HepG2 (cell line): Measurements from ENCODE around the gene NOP9. TPM values are rescaled to one million over a fixed set of nuclear protein-coding genes. Genes with fewer than 3 reads are reported as not detected.

Experiments
- ATF1 ChIP-seq: IDR thresholded peaks from 2 replicates; pipeline ENCODE4 v1.6.1; 2016; ENCODE audit warnings: mild to moderate bottlenecking, control low read depth
- ATF7-NPFF ChIP-seq: sonication (generic); formaldehyde crosslinking; IDR thresholded peaks from 2 replicates; pipeline ENCODE4 v1.8.1; 2023; ENCODE audit warnings: mild to moderate bottlenecking, low read depth, missing genetic modification reagents, moderate library complexity
- GABPA ChIP-seq, 2 experiments: IDR thresholded peaks; 2 replicates each; pipeline ENCODE4 v1.6.1; 2011 to 2016; ENCODE audit warnings: low read depth in 2 of 2, low read length in 1 of 2, missing biosample characterization in 1 of 2, missing genetic modification characterization in 1 of 2
- IRX3 ChIP-seq: sonication (generic); formaldehyde crosslinking; IDR thresholded peaks from 2 replicates; pipeline ENCODE4 v1.8.1; 2023; ENCODE audit warnings: mild to moderate bottlenecking, low read depth, missing genetic modification reagents, borderline replicate concordance
- KDM2A ChIP-seq: sonication (generic); formaldehyde crosslinking; IDR thresholded peaks from 2 replicates; pipeline ENCODE4 v1.4.0; 2020; ENCODE audit warnings: low read depth, missing genetic modification reagents, borderline replicate concordance
- MAFF ChIP-seq: IDR thresholded peaks from 2 replicates; pipeline ENCODE4 v1.6.1; 2011; ENCODE audit warnings: low read depth, low read length, improper control_type of control experiment
- MAX ChIP-seq: IDR thresholded peaks from 2 replicates; pipeline ENCODE4 v1.6.1; 2012; ENCODE audit warnings: inconsistent platforms
- MBD4 ChIP-seq: IDR thresholded peaks from 2 replicates; pipeline ENCODE4 v1.6.1; 2012; ENCODE audit warnings: low read length, inconsistent platforms, borderline replicate concordance
- MXI1 ChIP-seq: IDR thresholded peaks from 3 replicates; pipeline ENCODE4 v1.6.1; 2012; ENCODE audit warnings: low read depth, low read length, inconsistent platforms, borderline replicate concordance
- NFIB ChIP-seq: sonication (generic); formaldehyde crosslinking; IDR thresholded peaks from 2 replicates; pipeline ENCODE4 v1.9.0; 2021; ENCODE audit warnings: missing genetic modification reagents, mild to moderate bottlenecking, borderline replicate concordance
- NFYB ChIP-seq: sonication (generic); formaldehyde crosslinking; IDR thresholded peaks from 2 replicates; pipeline ENCODE4 v1.4.0; 2020; ENCODE audit warnings: missing genetic modification reagents
- REL ChIP-seq: sonication (generic); formaldehyde crosslinking; conservative IDR thresholded peaks from 2 replicates; pipeline ENCODE4 v1.8.0; 2022; ENCODE audit warnings: mild to moderate bottlenecking, missing genetic modification reagents, moderate library complexity
- REPIN1 ChIP-seq: sonication (generic); formaldehyde crosslinking; IDR thresholded peaks from 2 replicates; pipeline ENCODE4 v1.8.0; 2022; ENCODE audit warnings: missing genetic modification reagents, low read depth, mild to moderate bottlenecking, borderline replicate concordance
- SCMH1 ChIP-seq: sonication (generic); formaldehyde crosslinking; IDR thresholded peaks from 2 replicates; pipeline ENCODE4 v1.9.0; 2021; ENCODE audit warnings: missing genetic modification reagents, mild to moderate bottlenecking, borderline replicate concordance
- SIN3B ChIP-seq: fragments of 150-350 bp; IDR thresholded peaks from 2 replicates; pipeline ENCODE4 v1.6.1; 2014; ENCODE audit warnings: low read length
- SMAD9 ChIP-seq: sonication (generic); formaldehyde crosslinking; IDR thresholded peaks from 2 replicates; pipeline ENCODE4 v1.5.1; 2020; ENCODE audit warnings: mild to moderate bottlenecking, missing genetic modification reagents
- TBX3 ChIP-seq: fragments of 450-650 bp; IDR thresholded peaks from 2 replicates; pipeline ENCODE4 v1.6.1; 2017; ENCODE audit warnings: antibody characterized with exemption, mild to moderate bottlenecking, inconsistent platforms, borderline replicate concordance
- ZIK1 ChIP-seq: sonication (generic); formaldehyde crosslinking; IDR thresholded peaks from 2 replicates; pipeline ENCODE4 v1.5.0; 2020; ENCODE audit warnings: mild to moderate bottlenecking, low read depth, missing genetic modification reagents, borderline replicate concordance
- ZNF281 ChIP-seq: sonication (generic); formaldehyde crosslinking; IDR thresholded peaks from 2 replicates; pipeline ENCODE4 v1.4.0; 2020; ENCODE audit warnings: missing genetic modification reagents, borderline replicate concordance
- ZNF296 ChIP-seq: sonication (generic); formaldehyde crosslinking; conservative IDR thresholded peaks from 2 replicates; pipeline ENCODE4 v1.5.0; 2020; ENCODE audit warnings: mild to moderate bottlenecking, missing genetic modification reagents
- ZNF337 ChIP-seq: sonication (generic); formaldehyde crosslinking; IDR thresholded peaks from 2 replicates; pipeline ENCODE4 v1.5.1; 2020; ENCODE audit warnings: missing genetic modification reagents, low read depth, mild to moderate bottlenecking, borderline replicate concordance
- ZNF367 ChIP-seq: sonication (generic); formaldehyde crosslinking; IDR thresholded peaks from 2 replicates; pipeline ENCODE4 v1.4.0; 2020; ENCODE audit warnings: missing genetic modification reagents, borderline replicate concordance
- ZNF619 ChIP-seq: sonication (generic); formaldehyde crosslinking; IDR thresholded peaks from 2 replicates; pipeline ENCODE4 v1.4.0; 2020; ENCODE audit warnings: mild to moderate bottlenecking, missing genetic modification reagents
- ZNF652 ChIP-seq: IDR thresholded peaks from 2 replicates; pipeline ENCODE4 v1.6.1; 2016; ENCODE audit warnings: low read depth, borderline replicate concordance
- polyA plus RNA-seq, 8 experiments: library from polyadenylated mRNA; depleted of rRNA in 3 of 8; stranded (reverse) in 7 of 8; unstranded in 1 of 8; fragments of >200 nt; fragmentation: Illumina TruSeq in 4 of 8; extraction: Trizol in 4 of 8; gene quantifications; 2 replicates each; pipeline versions ENCODE4 v1.2.1 to v1.2.3, GENCODE V29; 2011 to 2016; ENCODE audit warnings: low read depth in 4 of 8, missing spikeins in 1 of 8, mixed read lengths in 1 of 8; ENCODE audit not compliant: insufficient read depth in 1 of 8
- total RNA-seq, 5 experiments: library from RNA; depleted of rRNA; stranded (reverse); fragments of >200 nt; fragmentation: Illumina TruSeq; extraction: Trizol; gene quantifications; 2 replicates each; pipeline ENCODE4 v1.2.3, GENCODE V29; 2016; ENCODE audit warnings: low read depth in 1 of 5
- TF ChIP-seq, protein P1 (sequence below): IDR thresholded peaks from 2 replicates; pipeline ENCODE4 v1.6.1; 2012; ENCODE audit warnings: low read depth, low read length, improper control_type of control experiment

The NOP9 gene
- total and polyA plus RNA-seq, 2 of the 13 experiments (the other 11 are each of a cell fraction or from before 2014, with no cell fraction given) = 24.5 to 61.6 TPM

DNA sequence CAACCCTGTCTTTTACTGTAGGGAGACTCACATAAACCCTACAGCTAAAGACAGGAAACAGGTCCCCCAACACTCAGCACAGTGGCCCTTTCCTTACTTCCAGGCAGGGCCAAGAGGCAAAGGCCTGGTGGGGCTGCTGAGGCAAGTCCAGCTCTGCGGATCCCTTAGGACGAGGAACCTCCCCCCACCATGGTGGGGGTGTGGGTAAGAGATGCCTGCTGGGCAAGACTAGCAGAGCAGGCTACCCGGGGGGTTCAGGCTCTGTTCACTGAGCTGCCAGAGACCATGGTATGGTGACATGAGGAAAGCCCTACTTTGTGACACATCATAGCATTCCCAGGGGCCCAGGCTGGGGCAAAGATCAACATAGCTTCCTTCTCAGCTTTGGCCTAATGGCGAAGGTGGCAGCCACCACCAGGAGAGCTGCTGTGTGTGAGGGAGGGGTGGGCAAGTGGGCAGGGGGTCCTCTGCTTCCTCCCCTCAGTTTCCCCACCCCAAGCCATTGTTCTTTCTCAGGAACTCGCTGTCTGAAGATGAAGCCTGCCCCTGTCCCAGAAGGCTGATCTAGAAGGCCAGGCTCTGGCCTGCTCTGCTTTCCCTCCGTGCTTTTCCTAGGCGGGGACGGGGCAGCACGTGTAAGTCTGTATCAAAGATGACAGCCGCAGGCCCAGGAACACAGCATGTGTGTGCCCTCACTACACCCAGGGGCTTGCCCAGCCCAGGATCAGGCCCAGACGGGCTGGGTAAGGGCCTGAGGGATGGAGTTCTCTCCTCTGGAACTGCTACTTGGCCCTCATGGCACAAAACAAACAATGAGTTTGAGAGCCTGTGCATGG is 47.1 kb upstream of the NOP9 start (continued):
- TF ChIP-seq, protein P1, sequence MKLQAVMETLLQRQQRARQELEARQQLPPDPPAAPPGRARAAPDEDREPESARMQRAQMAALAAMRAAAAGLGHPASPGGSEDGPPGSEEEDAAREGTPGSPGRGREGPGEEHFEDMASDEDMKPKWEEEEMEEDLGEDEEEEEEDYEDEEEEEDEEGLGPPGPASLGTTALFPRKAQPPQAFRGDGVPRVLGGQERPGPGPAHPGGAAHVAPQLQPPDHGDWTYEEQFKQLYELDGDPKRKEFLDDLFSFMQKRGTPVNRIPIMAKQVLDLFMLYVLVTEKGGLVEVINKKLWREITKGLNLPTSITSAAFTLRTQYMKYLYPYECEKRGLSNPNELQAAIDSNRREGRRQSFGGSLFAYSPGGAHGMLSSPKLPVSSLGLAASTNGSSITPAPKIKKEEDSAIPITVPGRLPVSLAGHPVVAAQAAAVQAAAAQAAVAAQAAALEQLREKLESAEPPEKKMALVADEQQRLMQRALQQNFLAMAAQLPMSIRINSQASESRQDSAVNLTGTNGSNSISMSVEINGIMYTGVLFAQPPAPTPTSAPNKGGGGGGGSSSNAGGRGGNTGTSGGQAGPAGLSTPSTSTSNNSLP = peak; percentile 55; the same call in 1 of the 2 replicates
- TF ChIP-seq ZNF281 (CRISPR knock-in tag) = peak; percentile 36; the same call in 1 of the 2 replicates
- peak; percentile 58; the same call in 1 of the 2 replicates for TF ChIP-seq TBX3
- no peak for TF ChIP-seq ZNF296 (CRISPR knock-in tag)
- no peak for TF ChIP-seq ATF1
- no peak for TF ChIP-seq GABPA (IDR thresholded peaks at IDR 0.05; ENCODE audit: low read depth, low read length)
- peak; percentile 30; the same call in 1 of the 2 replicates for TF ChIP-seq GABPA (CRISPR knock-in tag; IDR thresholded peaks at IDR 0.05; ENCODE audit: low read depth)
- no peak; the same call in 1 of the 2 replicates for TF ChIP-seq ZNF652 (CRISPR knock-in tag)
- peak; percentile 79 for TF ChIP-seq MAX
- no peak for TF ChIP-seq REPIN1 (CRISPR knock-in tag)
- TF ChIP-seq SMAD9 (CRISPR knock-in tag) = no peak
- no peak for TF ChIP-seq MBD4
- no peak; the same call in 1 of the 2 replicates for TF ChIP-seq ATF7-NPFF (CRISPR knock-in tag)
- TF ChIP-seq ZIK1 (CRISPR knock-in tag) = peak; percentile 77; the same call in 1 of the 2 replicates
- no peak for TF ChIP-seq NFYB (CRISPR knock-in tag)
- TF ChIP-seq IRX3 (CRISPR knock-in tag) = peak; percentile 37; the same call in 1 of the 2 replicates
- no peak for TF ChIP-seq SCMH1 (CRISPR knock-in tag)
- TF ChIP-seq ZNF337 (CRISPR knock-in tag) = no peak
- TF ChIP-seq ZNF367 (CRISPR knock-in tag) = no peak
- peak; percentile 63; the same call in 1 of the 2 replicates for TF ChIP-seq ZNF619 (CRISPR knock-in tag)
- TF ChIP-seq MXI1 = no peak
- no peak for TF ChIP-seq MAFF
- no peak for TF ChIP-seq NFIB (CRISPR knock-in tag)
- no peak for TF ChIP-seq SIN3B
- TF ChIP-seq REL = no peak
- peak; percentile 39; the same call in 1 of the 2 replicates for TF ChIP-seq KDM2A
